ENCODE results near the gene ZFPL1. TPM values are rescaled to one million over a fixed set of nuclear protein-coding genes. Genes with fewer than 3 reads are reported as not detected.
A peak's percentile ranks its signal among the peaks of the same experiment; 100 is the strongest.

The ZFPL1 gene
- total RNA-seq, 1 donor from 2014 or later, result 37.9 TPM

DNA sequence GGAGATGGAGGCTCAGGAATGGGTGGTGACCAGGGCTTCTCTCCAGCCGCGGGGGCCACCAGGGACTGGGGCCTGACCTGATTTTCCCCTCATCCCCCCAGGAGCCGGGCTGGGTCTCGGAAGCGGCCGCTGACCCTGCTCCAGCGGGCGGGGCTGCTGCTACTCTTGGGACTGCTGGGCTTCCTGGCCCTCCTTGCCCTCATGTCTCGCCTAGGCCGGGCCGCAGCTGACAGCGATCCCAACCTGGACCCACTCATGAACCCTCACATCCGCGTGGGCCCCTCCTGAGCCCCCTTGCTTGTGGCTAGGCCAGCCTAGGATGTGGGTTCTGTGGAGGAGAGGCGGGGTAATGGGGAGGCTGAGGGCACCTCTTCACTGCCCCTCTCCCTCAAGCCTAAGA is 3.8 kb downstream of the ZFPL1 start:
- H3K4me3 Mint-ChIP-seq (ENCODE audit: unreplicated experiment), result no peak overlapping the region
- H3K36me3 Mint-ChIP-seq (ENCODE audit: low read depth, unreplicated experiment), result peaks cover 16% of the 10 kb centered on the region
- no peak overlapping the region for H3K27ac Mint-ChIP-seq (ENCODE audit: unreplicated experiment)
- no peak for TF ChIP-seq EZH2 (IDR thresholded peaks at IDR 0.05; ENCODE audit: insufficient read depth, low read length)
- TF ChIP-seq, protein P1, sequence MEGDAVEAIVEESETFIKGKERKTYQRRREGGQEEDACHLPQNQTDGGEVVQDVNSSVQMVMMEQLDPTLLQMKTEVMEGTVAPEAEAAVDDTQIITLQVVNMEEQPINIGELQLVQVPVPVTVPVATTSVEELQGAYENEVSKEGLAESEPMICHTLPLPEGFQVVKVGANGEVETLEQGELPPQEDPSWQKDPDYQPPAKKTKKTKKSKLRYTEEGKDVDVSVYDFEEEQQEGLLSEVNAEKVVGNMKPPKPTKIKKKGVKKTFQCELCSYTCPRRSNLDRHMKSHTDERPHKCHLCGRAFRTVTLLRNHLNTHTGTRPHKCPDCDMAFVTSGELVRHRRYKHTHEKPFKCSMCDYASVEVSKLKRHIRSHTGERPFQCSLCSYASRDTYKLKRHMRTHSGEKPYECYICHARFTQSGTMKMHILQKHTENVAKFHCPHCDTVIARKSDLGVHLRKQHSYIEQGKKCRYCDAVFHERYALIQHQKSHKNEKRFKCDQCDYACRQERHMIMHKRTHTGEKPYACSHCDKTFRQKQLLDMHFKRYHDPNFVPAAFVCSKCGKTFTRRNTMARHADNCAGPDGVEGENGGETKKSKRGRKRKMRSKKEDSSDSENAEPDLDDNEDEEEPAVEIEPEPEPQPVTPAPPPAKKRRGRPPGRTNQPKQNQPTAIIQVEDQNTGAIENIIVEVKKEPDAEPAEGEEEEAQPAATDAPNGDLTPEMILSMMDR (IDR thresholded peaks at IDR 0.05; ENCODE audit: insufficient read depth, low read depth, low read length), result no peak
- Histone ChIP-seq H3K4me1 (ENCODE audit: insufficient read depth, low read length) (peaks cover 14% of the 10 kb centered on the region), H3K27ac (ENCODE audit: low read depth, low read length) (no peak overlapping the region), H3K9me3 (ENCODE audit: insufficient read depth, low read depth, low read length) (no peaks in the 10 kb centered on the region), H2AFZ (ENCODE audit: low read depth, low read length) (no peak overlapping the region), H3K36me3 (ENCODE audit: insufficient read depth, low read length) (peaks cover 6% of the 10 kb centered on the region), H3K27me3 (ENCODE audit: insufficient read depth, low read length) (no peaks in the 10 kb centered on the region), H3K4me3 (ENCODE audit: insufficient read depth, low read depth, low read length) (no peak overlapping the region), H3K9ac (ENCODE audit: low read length) (no peak overlapping the region), H3K79me2 (ENCODE audit: insufficient read depth, low read length) (peaks cover 34% of the 10 kb centered on the region), H4K20me1 (ENCODE audit: insufficient read depth, low read length) (no peaks in the 10 kb centered on the region), H3K4me2 (ENCODE audit: low read length) (no peak overlapping the region)
- no peaks in the 10 kb centered on the region for H3K9me3 Mint-ChIP-seq (ENCODE audit: unreplicated experiment)
- H3K4me1 Mint-ChIP-seq (ENCODE audit: low read depth, unreplicated experiment), result peaks cover 9% of the 10 kb centered on the region
- DNase-seq (ENCODE audit: low read depth), result no peak
- no peaks in the 10 kb centered on the region for H3K27me3 Mint-ChIP-seq (ENCODE audit: low read depth, unreplicated experiment)
- FAIRE-seq, result no peak

DNA sequence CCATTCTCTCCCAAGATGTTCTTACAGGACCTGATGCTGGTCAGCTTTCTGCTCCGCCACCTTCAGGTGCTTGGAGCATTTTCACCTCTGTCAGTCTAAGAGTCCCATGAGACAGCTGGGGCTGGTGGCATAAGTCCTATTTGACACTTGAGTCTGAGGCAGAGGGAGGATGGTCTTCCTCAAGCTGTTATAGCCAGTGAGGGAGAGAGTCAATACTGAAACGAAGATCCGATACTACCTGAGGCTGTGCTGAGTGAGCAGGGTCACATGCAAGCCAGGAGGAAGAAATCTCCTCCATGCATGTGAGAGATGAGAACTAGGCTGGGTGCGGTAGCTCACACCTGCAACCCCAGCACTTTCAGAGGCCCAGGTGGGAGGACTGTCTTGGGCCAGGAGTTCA is 5.6 kb downstream of the ZFPL1 start:
- no peak for DNase-seq (ENCODE audit: low read depth)
- Histone ChIP-seq H3K9me3 (ENCODE audit: insufficient read depth, low read depth, low read length) (no peaks in the 10 kb centered on the region), H4K20me1 (ENCODE audit: insufficient read depth, low read length) (no peaks in the 10 kb centered on the region), H3K4me3 (ENCODE audit: insufficient read depth, low read depth, low read length) (no peak overlapping the region), H3K79me2 (ENCODE audit: insufficient read depth, low read length) (peaks cover 19% of the 10 kb centered on the region), H3K27me3 (ENCODE audit: insufficient read depth, low read length) (no peaks in the 10 kb centered on the region), H3K9ac (ENCODE audit: low read length) (no peak overlapping the region), H3K27ac (ENCODE audit: low read depth, low read length) (no peak overlapping the region), H3K4me1 (ENCODE audit: insufficient read depth, low read length) (peaks cover 4% of the 10 kb centered on the region), H3K4me2 (ENCODE audit: low read length) (no peak overlapping the region), H2AFZ (ENCODE audit: low read depth, low read length) (no peak overlapping the region), H3K36me3 (ENCODE audit: insufficient read depth, low read length) (peaks cover 6% of the 10 kb centered on the region)
- Mint-ChIP-seq H3K36me3 (ENCODE audit: low read depth, unreplicated experiment) (peaks cover 18% of the 10 kb centered on the region), H3K9me3 (ENCODE audit: unreplicated experiment) (no peaks in the 10 kb centered on the region), H3K27me3 (ENCODE audit: low read depth, unreplicated experiment) (no peaks in the 10 kb centered on the region), H3K4me1 (ENCODE audit: low read depth, unreplicated experiment) (peaks cover 13% of the 10 kb centered on the region), H3K4me3 (ENCODE audit: unreplicated experiment) (peak overlapping the region; percentile 8), H3K27ac (ENCODE audit: unreplicated experiment) (no peak overlapping the region)
- no peak for FAIRE-seq
- TF ChIP-seq, protein P1 (IDR thresholded peaks at IDR 0.05; ENCODE audit: insufficient read depth, low read depth, low read length), result no peak
- no peak for TF ChIP-seq EZH2 (IDR thresholded peaks at IDR 0.05; ENCODE audit: insufficient read depth, low read length)

DNA sequence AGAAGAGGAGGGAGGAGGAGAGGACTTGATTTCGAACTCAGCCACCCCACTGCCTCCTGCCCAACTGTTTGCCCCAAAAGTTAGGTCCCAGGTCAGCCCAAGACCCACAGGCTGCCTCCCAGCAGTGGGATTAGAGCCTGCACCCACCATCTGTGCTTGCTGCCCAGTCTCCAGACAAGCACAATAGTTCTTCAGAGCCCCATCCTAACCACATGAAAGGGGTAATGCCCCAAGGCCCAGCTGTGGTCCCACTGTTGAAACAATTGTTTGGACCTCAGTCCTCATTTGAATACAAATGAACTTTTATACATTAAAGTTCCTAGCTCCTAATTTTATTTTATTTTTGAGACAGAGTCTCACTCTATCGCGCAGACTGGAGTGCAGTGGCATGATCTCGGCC is 6.6 kb downstream of the ZFPL1 start:
- no peaks in the 10 kb centered on the region for H3K27me3 Mint-ChIP-seq (ENCODE audit: low read depth, unreplicated experiment)
- H3K9me3 ChIP-seq (ENCODE audit: insufficient read depth, low read depth, low read length), result no peaks in the 10 kb centered on the region
- no peak for FAIRE-seq

More for the DNA sequence above, 6.6 kb downstream of the ZFPL1 start:
- TF ChIP-seq EZH2 (IDR thresholded peaks at IDR 0.05; ENCODE audit: insufficient read depth, low read length), result no peak
- Mint-ChIP-seq H3K27ac (ENCODE audit: unreplicated experiment) (no peak overlapping the region), H3K36me3 (ENCODE audit: low read depth, unreplicated experiment) (peaks cover 18% of the 10 kb centered on the region), H3K4me3 (ENCODE audit: unreplicated experiment) (no peak overlapping the region), H3K9me3 (ENCODE audit: unreplicated experiment) (no peaks in the 10 kb centered on the region), H3K4me1 (ENCODE audit: low read depth, unreplicated experiment) (peaks cover 7% of the 10 kb centered on the region)
- H3K4me1 ChIP-seq (ENCODE audit: insufficient read depth, low read length), result peaks cover 3% of the 10 kb centered on the region
- no peak overlapping the region for H3K27ac ChIP-seq (ENCODE audit: low read depth, low read length)
- H3K4me2 ChIP-seq (ENCODE audit: low read length), result no peak overlapping the region
- no peak overlapping the region for H3K9ac ChIP-seq (ENCODE audit: low read length)
- no peak overlapping the region for H3K4me3 ChIP-seq (ENCODE audit: insufficient read depth, low read depth, low read length)
- no peak for DNase-seq (ENCODE audit: low read depth)
- no peaks in the 10 kb centered on the region for H3K27me3 ChIP-seq (ENCODE audit: insufficient read depth, low read length)
- H4K20me1 ChIP-seq (ENCODE audit: insufficient read depth, low read length), result no peaks in the 10 kb centered on the region
- H3K79me2 ChIP-seq (ENCODE audit: insufficient read depth, low read length), result peaks cover 9% of the 10 kb centered on the region
- peaks cover 3% of the 10 kb centered on the region for H3K36me3 ChIP-seq (ENCODE audit: insufficient read depth, low read length)
- H2AFZ ChIP-seq (ENCODE audit: low read depth, low read length), result no peak overlapping the region

All from astrocyte (in vitro differentiated cells and primary cell).